ENCODE data around the gene CHID1. TPM values are rescaled to one million over a fixed set of nuclear protein-coding genes. Genes with fewer than 3 reads are reported as not detected.

CHID1 gene
- total and polyA plus RNA-seq, 7 experiments from 2014 or later = 30.8 to 61.0 (median 55.3) TPM

GRCh38 chr11:898143-898511 is 12.5 kb downstream of the CHID1 start:
- intact Hi-C loops (cut with micrococcal nuclease) = no loop called here
- Mint-ChIP-seq H3K27ac (no peak overlapping the region), H3K4me1 (peaks cover 0 to 7% (median 0%) of the 10 kb centered on the region in 7 donors), H3K4me3 (no peak overlapping the region), H3K36me3 (peaks cover 4 to 23% (median 5%) of the 10 kb centered on the region in 5 donors), H3K9me3 (no peaks in the 10 kb centered on the region), H3K27me3 (no peaks in the 10 kb centered on the region)
- no peaks in the 10 kb centered on the region for H3K27me3 ChIP-seq (ENCODE audit: control insufficient read depth in 2 of 2, insufficient read depth in 2 of 2, low read length in 2 of 2)
- CTCF ChIA-PET = no interaction called here
- no peaks in the 10 kb centered on the region for H3K4me1 ChIP-seq (ENCODE audit: control insufficient read depth in 2 of 2, insufficient read depth in 2 of 2, low read length in 2 of 2)
- no peak overlapping the region for H3K27ac ChIP-seq (ENCODE audit: low read depth, low read length)
- H3K4me3 ChIP-seq (ENCODE audit: low read length) = no peak overlapping the region
- peaks cover 0 to 56% (median 17%) of the 10 kb centered on the region in 3 experiments for H3K36me3 ChIP-seq (ENCODE audit: control insufficient read depth in 2 of 3, insufficient read depth in 3 of 3, low read length in 3 of 3)
- no peaks in the 10 kb centered on the region for H3K9me3 ChIP-seq (ENCODE audit: control insufficient read depth in 2 of 3, low read length in 3 of 3)
- no peak for DNase-seq
- POLR2A ChIA-PET = no interaction called here
- ATAC-seq = no peak

GRCh38 chr11:897253-898142 is 13.1 kb downstream of the CHID1 start:
- Mint-ChIP-seq H3K27ac (peak overlapping the region in 1 of 9 donors; percentile 36), H3K4me3 (no peak overlapping the region), H3K4me1 (peaks cover 0 to 7% (median 0%) of the 10 kb centered on the region in 7 donors), H3K36me3 (peaks cover 4 to 17% (median 5%) of the 10 kb centered on the region in 5 donors), H3K27me3 (no peaks in the 10 kb centered on the region), H3K9me3 (no peaks in the 10 kb centered on the region)
- H3K4me3 ChIP-seq (ENCODE audit: low read length) = no peak overlapping the region
- POLR2A ChIA-PET = no interaction called here
- CTCF ChIA-PET = no interaction called here
- peaks cover 0 to 50% (median 17%) of the 10 kb centered on the region in 3 experiments for H3K36me3 ChIP-seq (ENCODE audit: control insufficient read depth in 2 of 3, insufficient read depth in 3 of 3, low read length in 3 of 3)
- H3K27ac ChIP-seq (ENCODE audit: low read depth, low read length) = no peak overlapping the region
- H3K4me1 ChIP-seq (ENCODE audit: control insufficient read depth in 2 of 2, insufficient read depth in 2 of 2, low read length in 2 of 2) = no peaks in the 10 kb centered on the region
- no peak for ATAC-seq
- H3K27me3 ChIP-seq (ENCODE audit: control insufficient read depth in 2 of 2, insufficient read depth in 2 of 2, low read length in 2 of 2) = no peaks in the 10 kb centered on the region
- intact Hi-C loops (cut with micrococcal nuclease) = no loop called here
- DNase-seq = no peak
- no peaks in the 10 kb centered on the region for H3K9me3 ChIP-seq (ENCODE audit: control insufficient read depth in 2 of 3, low read length in 3 of 3)

GRCh38 chr11:895331-896110 is 15.1 kb downstream of the CHID1 start:
- no peak for ATAC-seq
- POLR2A ChIA-PET = no interaction called here
- CTCF ChIA-PET = interaction anchor here (0.6 kb wide), 1 partner anchor 34 kb away, joined by 3 read pairs; no protein-coding TSS in a partner anchor
- Mint-ChIP-seq H3K27me3 (no peaks in the 10 kb centered on the region), H3K27ac (no peak overlapping the region), H3K4me1 (peaks cover 0 to 4% (median 0%) of the 10 kb centered on the region in 7 donors), H3K9me3 (no peaks in the 10 kb centered on the region), H3K36me3 (peaks cover 0 to 3% (median 0%) of the 10 kb centered on the region in 5 donors), H3K4me3 (no peak overlapping the region)
- no peak for DNase-seq
- H3K27me3 ChIP-seq (ENCODE audit: control insufficient read depth in 2 of 2, insufficient read depth in 2 of 2, low read length in 2 of 2) = no peaks in the 10 kb centered on the region
- intact Hi-C loops (cut with micrococcal nuclease) = no loop called here
- no peak overlapping the region for H3K4me3 ChIP-seq (ENCODE audit: low read length)
- no peaks in the 10 kb centered on the region for H3K9me3 ChIP-seq (ENCODE audit: control insufficient read depth in 2 of 3, low read length in 3 of 3)
- peaks cover 0 to 30% (median 2%) of the 10 kb centered on the region in 3 experiments for H3K36me3 ChIP-seq (ENCODE audit: control insufficient read depth in 2 of 3, insufficient read depth in 3 of 3, low read length in 3 of 3)
- H3K4me1 ChIP-seq (ENCODE audit: control insufficient read depth in 2 of 2, insufficient read depth in 2 of 2, low read length in 2 of 2) = no peaks in the 10 kb centered on the region
- H3K27ac ChIP-seq (ENCODE audit: low read depth, low read length) = no peak overlapping the region

- POLR2A ChIA-PET = no interaction called here
Measured at GRCh38 chr11:894575-895201, 15.9 kb downstream of the CHID1 start.

GRCh38 chr11:893008-893654 is 17.5 kb downstream of the CHID1 start:
- Mint-ChIP-seq H3K36me3 (no peaks in the 10 kb centered on the region), H3K27ac (no peak overlapping the region), H3K27me3 (no peaks in the 10 kb centered on the region), H3K4me1 (peaks cover 0 to 4% (median 0%) of the 10 kb centered on the region in 7 donors), H3K4me3 (no peak overlapping the region), H3K9me3 (no peaks in the 10 kb centered on the region)
- peaks cover 0 to 15% (median 0%) of the 10 kb centered on the region in 3 experiments for H3K36me3 ChIP-seq (ENCODE audit: control insufficient read depth in 2 of 3, insufficient read depth in 3 of 3, low read length in 3 of 3)
- no peaks in the 10 kb centered on the region for H3K27me3 ChIP-seq (ENCODE audit: control insufficient read depth in 2 of 2, insufficient read depth in 2 of 2, low read length in 2 of 2)
- intact Hi-C loops (cut with micrococcal nuclease) = no loop called here
- no peak overlapping the region for H3K27ac ChIP-seq (ENCODE audit: low read depth, low read length)
- no peaks in the 10 kb centered on the region for H3K9me3 ChIP-seq (ENCODE audit: control insufficient read depth in 2 of 3, low read length in 3 of 3)
- ChIA-PET POLR2A (no interaction called here), CTCF (no interaction called here)
- ATAC-seq (no peak), DNase-seq (no peak)
- no peaks in the 10 kb centered on the region for H3K4me1 ChIP-seq (ENCODE audit: control insufficient read depth in 2 of 2, insufficient read depth in 2 of 2, low read length in 2 of 2)
- no peak overlapping the region for H3K4me3 ChIP-seq (ENCODE audit: low read length)

More at GRCh38 chr11:894575-895201, 15.9 kb downstream of the CHID1 start:
- DNase-seq = no peak
- H3K9me3 Mint-ChIP-seq = no peaks in the 10 kb centered on the region
- H3K4me3 Mint-ChIP-seq = no peak overlapping the region
- H3K4me3 ChIP-seq (ENCODE audit: low read length) = no peak overlapping the region
- peaks cover 0 to 4% (median 0%) of the 10 kb centered on the region in 7 donors for H3K4me1 Mint-ChIP-seq
- H3K27ac Mint-ChIP-seq = no peak overlapping the region
- H3K9me3 ChIP-seq (ENCODE audit: control insufficient read depth in 2 of 3, low read length in 3 of 3) = no peaks in the 10 kb centered on the region
- H3K27me3 ChIP-seq (ENCODE audit: control insufficient read depth in 2 of 2, insufficient read depth in 2 of 2, low read length in 2 of 2) = no peaks in the 10 kb centered on the region
- H3K36me3 ChIP-seq (ENCODE audit: control insufficient read depth in 2 of 3, insufficient read depth in 3 of 3, low read length in 3 of 3) = peaks cover 0 to 22% (median 0%) of the 10 kb centered on the region in 3 experiments
- CTCF ChIA-PET = no interaction called here
- H3K27ac ChIP-seq (ENCODE audit: low read depth, low read length) = no peak overlapping the region
- no peaks in the 10 kb centered on the region for H3K27me3 Mint-ChIP-seq
- H3K36me3 Mint-ChIP-seq = no peaks in the 10 kb centered on the region
- intact Hi-C loops (cut with micrococcal nuclease) = no loop called here
- H3K4me1 ChIP-seq (ENCODE audit: control insufficient read depth in 2 of 2, insufficient read depth in 2 of 2, low read length in 2 of 2) = no peaks in the 10 kb centered on the region
- no peak for ATAC-seq

GRCh38 chr11:890794-891540 is 19.6 kb downstream of the CHID1 start:
- intact Hi-C loops (cut with micrococcal nuclease) = no loop called here
- no peaks in the 10 kb centered on the region for H3K9me3 Mint-ChIP-seq
- Histone ChIP-seq H3K36me3 (ENCODE audit: control insufficient read depth in 2 of 3, insufficient read depth in 3 of 3, low read length in 3 of 3) (peaks cover 0 to 27% (median 0%) of the 10 kb centered on the region in 3 experiments), H3K27me3 (ENCODE audit: control insufficient read depth in 2 of 2, insufficient read depth in 2 of 2, low read length in 2 of 2) (no peaks in the 10 kb centered on the region), H3K4me1 (ENCODE audit: control insufficient read depth in 2 of 2, insufficient read depth in 2 of 2, low read length in 2 of 2) (no peaks in the 10 kb centered on the region), H3K9me3 (ENCODE audit: control insufficient read depth in 2 of 3, low read length in 3 of 3) (no peaks in the 10 kb centered on the region), H3K27ac (ENCODE audit: low read depth, low read length) (no peak overlapping the region), H3K4me3 (ENCODE audit: low read length) (no peak overlapping the region)
- H3K36me3 Mint-ChIP-seq = peaks cover 0 to 8% (median 4%) of the 10 kb centered on the region in 5 donors
- no peak overlapping the region for H3K4me3 Mint-ChIP-seq
- DNase-seq (no peak), ATAC-seq (no peak)
- ChIA-PET POLR2A (interaction anchor here (0.6 kb wide), 1 partner anchor 80 kb away, joined by 3 read pairs; no protein-coding TSS in a partner anchor), CTCF (no interaction called here)
- no peak overlapping the region for H3K27ac Mint-ChIP-seq
- H3K4me1 Mint-ChIP-seq = peaks cover 0 to 2% (median 0%) of the 10 kb centered on the region in 7 donors
- H3K27me3 Mint-ChIP-seq = no peaks in the 10 kb centered on the region

Measured in naive thymus-derived CD4-positive, alpha-beta T cell (primary cell).